Sigmoid colon (tissue), 7 donors: Measurements from ENCODE around the gene RSPH6A. TPM values are rescaled to one million over a fixed set of nuclear protein-coding genes. Genes with fewer than 3 reads are reported as not detected.

Experiments used
- DNase-seq: peaks from one replicate; pipeline ENCODE4 v3.0.0-alpha.2; 2019
- H3K27ac ChIP-seq, 4 donors: fragments of 200-600 bp; sonication (generic); one replicate each; pipeline ENCODE4 v1.5.1; 2016 to 2019; ENCODE audit warnings: mild to moderate bottlenecking in 1 of 4
- H3K27me3 ChIP-seq, 3 donors: fragments of 200-600 bp; sonication (generic); one replicate each; pipeline ENCODE4 v1.5.1; 2019; ENCODE audit warnings: mild to moderate bottlenecking in 1 of 3
- H3K36me3 ChIP-seq, 4 donors: fragments of 200-600 bp; sonication (generic); one replicate each; pipeline ENCODE4 v1.5.1; 2016 to 2019
- H3K4me1 ChIP-seq, 4 donors: fragments of 200-600 bp; sonication (generic); one replicate each; pipeline ENCODE4 v1.5.1; 2017 to 2019
- H3K4me3 ChIP-seq, 4 donors: fragments of 200-600 bp; sonication (generic); one replicate each; pipeline ENCODE4 v1.5.1; 2017 to 2019; ENCODE audit warnings: mild to moderate bottlenecking in 2 of 4, moderate library complexity in 1 of 4
- H3K9me3 ChIP-seq, 4 donors: fragments of 200-600 bp in 3 of 4; sonication (generic) in 3 of 4; one replicate each; pipeline versions ENCODE4 v1.5.1 to v1.6.1; 2013 to 2019
- EP300 ChIP-seq, 4 donors: sonication (generic); formaldehyde crosslinking; IDR thresholded peaks; one replicate each; pipeline ENCODE4 v1.6.1; 2017; ENCODE audit warnings: antibody characterized with exemption in 4 of 4
- POLR2A ChIP-seq, 2 donors: fragments of 450-650 bp; IDR thresholded peaks; one replicate each; pipeline ENCODE4 v1.6.1; 2016; ENCODE audit warnings: antibody characterized with exemption in 2 of 2, mild to moderate bottlenecking in 2 of 2, moderate library complexity in 2 of 2
- POLR2AphosphoS5 ChIP-seq, 4 donors: sonication (generic); formaldehyde crosslinking; IDR thresholded peaks; one replicate each; pipeline ENCODE4 v1.6.1; 2017; ENCODE audit warnings: antibody characterized with exemption in 4 of 4
- WGBS, 2 donors: extraction: QIAGEN DNeasy Blood & Tissue Kit; methylation state at CpG; one replicate each; pipeline ENCODE4 v1.1.7; 2013; 5-methylcytosine and 5-hydroxymethylcytosine counted together
- intact Hi-C: fragments of 100-400 bp; cut with DNase I; formaldehyde crosslinking; loops from one replicate; pipeline ENCODE4 v1.15.1; 2023
- polyA plus RNA-seq, 3 donors: library from polyadenylated mRNA; stranded (reverse); fragments of 200-250 nt; gene quantifications; one replicate each; pipeline ENCODE4 v1.2.3, GENCODE V29; 2013
- total RNA-seq, 4 donors: library from RNA; depleted of rRNA; stranded (reverse); fragments of >200 nt; gene quantifications; one replicate each; pipeline ENCODE4 v1.1.0, GENCODE V29; 2016
- TF ChIP-seq, protein P1 (sequence below), 4 experiments: fragments of 450-650 bp in 3 of 4; fragments of 200-600 bp in 1 of 4; IDR thresholded peaks; one replicate each; pipeline ENCODE4 v1.5.1; 2016 to 2019; ENCODE audit warnings: antibody characterized with exemption in 4 of 4, mild to moderate bottlenecking in 3 of 4, moderate library complexity in 2 of 4
- donor health status: healthy with polysubstance abuse.
- donor health status: Bipolar disorder and iron deficiency.
- donor health status: healthy.

The RSPH6A gene
- total and polyA plus RNA-seq, 7 donors = 0.12 TPM; not detected in 6

DNA sequence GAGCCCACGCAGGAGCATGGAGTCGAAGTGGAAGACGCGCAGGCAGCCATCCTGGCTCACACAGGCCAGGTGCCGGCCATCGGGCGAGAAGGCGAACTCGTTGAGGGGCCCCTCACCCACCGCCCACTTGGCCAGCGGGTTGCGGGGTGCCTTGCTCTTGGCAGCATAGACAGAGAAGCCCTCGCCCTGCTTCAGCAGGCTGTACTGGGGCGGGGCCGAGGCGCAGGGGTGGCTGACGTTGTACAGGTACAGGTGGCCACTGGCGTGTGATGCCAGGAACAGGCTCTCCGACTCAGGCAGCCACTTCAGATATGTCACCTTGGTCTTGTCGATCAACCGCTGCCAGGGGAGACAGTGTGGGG is 28.6 kb downstream of the RSPH6A start:
- Histone ChIP-seq H3K4me3 (no peak overlapping the region), H3K4me1 (peaks cover 0 to 51% (median 44%) of the 10 kb centered on the region in 4 donors), H3K9me3 (no peaks in the 10 kb centered on the region), H3K36me3 (peaks cover 0 to 60% (median 30%) of the 10 kb centered on the region in 4 donors), H3K27me3 (no peaks in the 10 kb centered on the region), H3K27ac (peak overlapping the region in 3 of 4 donors; percentile 96 to 98 (median 97))
- DNase-seq = no peak
- 92 to 96% methylated on average over 21 of the region's 21 CpGs for WGBS, 2 donors
- intact Hi-C loops = loop anchor here (10.0 kb wide), 1 partner anchor 282 kb away; the partner anchor contains the start of gene VASP
- TF ChIP-seq, protein P1, sequence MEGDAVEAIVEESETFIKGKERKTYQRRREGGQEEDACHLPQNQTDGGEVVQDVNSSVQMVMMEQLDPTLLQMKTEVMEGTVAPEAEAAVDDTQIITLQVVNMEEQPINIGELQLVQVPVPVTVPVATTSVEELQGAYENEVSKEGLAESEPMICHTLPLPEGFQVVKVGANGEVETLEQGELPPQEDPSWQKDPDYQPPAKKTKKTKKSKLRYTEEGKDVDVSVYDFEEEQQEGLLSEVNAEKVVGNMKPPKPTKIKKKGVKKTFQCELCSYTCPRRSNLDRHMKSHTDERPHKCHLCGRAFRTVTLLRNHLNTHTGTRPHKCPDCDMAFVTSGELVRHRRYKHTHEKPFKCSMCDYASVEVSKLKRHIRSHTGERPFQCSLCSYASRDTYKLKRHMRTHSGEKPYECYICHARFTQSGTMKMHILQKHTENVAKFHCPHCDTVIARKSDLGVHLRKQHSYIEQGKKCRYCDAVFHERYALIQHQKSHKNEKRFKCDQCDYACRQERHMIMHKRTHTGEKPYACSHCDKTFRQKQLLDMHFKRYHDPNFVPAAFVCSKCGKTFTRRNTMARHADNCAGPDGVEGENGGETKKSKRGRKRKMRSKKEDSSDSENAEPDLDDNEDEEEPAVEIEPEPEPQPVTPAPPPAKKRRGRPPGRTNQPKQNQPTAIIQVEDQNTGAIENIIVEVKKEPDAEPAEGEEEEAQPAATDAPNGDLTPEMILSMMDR (IDR thresholded peaks at IDR 0.05) = no peak
- TF ChIP-seq POLR2A (IDR thresholded peaks at IDR 0.05) (no peak), POLR2AphosphoS5 (IDR thresholded peaks at IDR 0.05) (no peak), EP300 (IDR thresholded peaks at IDR 0.05) (no peak)

DNA sequence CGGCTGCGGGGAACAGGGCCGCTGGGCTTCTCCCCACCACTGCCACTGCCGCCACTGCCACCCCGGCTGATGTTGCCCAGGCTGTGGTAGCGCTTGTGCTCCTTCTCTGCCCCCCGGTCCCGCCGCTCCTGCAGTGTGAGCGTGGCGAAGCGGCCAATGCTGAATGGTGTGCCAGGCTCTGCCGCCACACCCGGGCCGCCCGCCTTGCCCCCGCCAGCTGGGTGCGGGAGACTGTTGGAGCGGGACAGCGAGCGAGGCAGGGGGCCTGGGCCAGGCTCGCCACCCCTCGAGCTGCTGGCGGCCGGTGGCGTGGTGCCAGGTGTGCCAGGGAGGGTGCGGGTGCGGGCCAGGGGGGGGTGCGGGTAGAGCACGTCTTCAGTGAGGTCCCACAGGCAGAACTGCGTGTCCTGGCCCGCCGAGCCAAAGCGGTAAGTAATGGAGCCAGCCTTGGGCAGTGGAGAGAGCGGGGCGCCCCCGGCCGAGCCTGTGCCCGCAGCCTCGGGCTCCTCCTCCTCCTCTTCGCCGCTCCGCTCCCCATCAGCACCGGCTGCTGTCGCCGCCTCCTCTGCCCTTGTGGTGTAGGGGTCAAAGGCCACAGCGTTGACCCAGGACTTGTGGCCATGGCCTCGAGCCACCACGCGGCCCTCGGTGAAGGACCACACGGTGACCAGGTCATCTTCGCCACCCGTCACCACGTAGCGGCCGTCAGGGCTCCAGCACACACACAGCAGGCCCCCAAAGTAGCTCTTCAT is 29.2 kb downstream of the RSPH6A start:
- WGBS, 2 donors = 94 to 95% methylated on average over 57 of the region's 57 CpGs
- Histone ChIP-seq H3K36me3 (peaks cover 0 to 60% (median 30%) of the 10 kb centered on the region in 4 donors), H3K4me1 (peaks cover 0 to 51% (median 41%) of the 10 kb centered on the region in 4 donors), H3K27me3 (no peaks in the 10 kb centered on the region), H3K27ac (peak overlapping the region; percentile 96 to 98 (median 98)), H3K9me3 (no peaks in the 10 kb centered on the region), H3K4me3 (no peak overlapping the region)
- intact Hi-C loops = loop anchor here (10.0 kb wide), 1 partner anchor 281 kb away; the partner anchor contains the start of gene VASP
- no peak for DNase-seq
- no peak for TF ChIP-seq POLR2AphosphoS5 (IDR thresholded peaks at IDR 0.05)
- no peak for TF ChIP-seq POLR2A (IDR thresholded peaks at IDR 0.05)
- TF ChIP-seq EP300 (IDR thresholded peaks at IDR 0.05) = no peak
- TF ChIP-seq, protein P1 (IDR thresholded peaks at IDR 0.05) = no peak

DNA sequence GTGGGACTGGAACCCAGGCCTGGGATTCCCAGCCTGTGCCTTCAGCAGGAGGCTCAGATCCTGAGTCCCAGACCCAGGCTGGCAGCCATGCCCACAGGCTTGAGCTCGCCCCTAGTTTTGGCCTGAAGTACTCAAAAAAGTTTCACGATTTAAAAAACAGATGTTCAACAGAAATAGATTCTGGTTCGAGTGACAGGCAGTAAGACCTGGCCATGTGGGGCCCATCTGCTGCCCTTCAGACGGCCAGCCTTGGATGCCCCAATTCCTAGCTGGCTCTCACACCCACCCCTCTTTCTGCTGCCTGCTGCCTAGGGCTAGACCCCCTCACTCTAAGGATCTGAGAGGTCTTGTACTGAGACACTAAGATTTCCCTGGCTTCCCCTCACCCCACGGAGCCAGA is 30.0 kb downstream of the RSPH6A start:
- H3K4me1 ChIP-seq = peaks cover 0 to 55% (median 48%) of the 10 kb centered on the region in 4 donors
- no peak for DNase-seq
- H3K9me3 ChIP-seq = no peaks in the 10 kb centered on the region
- WGBS, 2 donors = 82 to 87% methylated on average over 5 of the region's 5 CpGs
- peak overlapping the region; percentile 96 to 98 (median 98) for H3K27ac ChIP-seq
- H3K27me3 ChIP-seq = no peaks in the 10 kb centered on the region
- peaks cover 0 to 51% (median 27%) of the 10 kb centered on the region in 4 donors for H3K36me3 ChIP-seq
- H3K4me3 ChIP-seq = no peak overlapping the region
- intact Hi-C loops = loop anchor here (10.0 kb wide), 1 partner anchor 280 kb away; the partner anchor contains the start of gene VASP
- TF ChIP-seq, protein P1 (IDR thresholded peaks at IDR 0.05) = no peak
- no peak for TF ChIP-seq EP300 (IDR thresholded peaks at IDR 0.05)
- no peak for TF ChIP-seq POLR2AphosphoS5 (IDR thresholded peaks at IDR 0.05)
- TF ChIP-seq POLR2A (IDR thresholded peaks at IDR 0.05) = no peak

DNA sequence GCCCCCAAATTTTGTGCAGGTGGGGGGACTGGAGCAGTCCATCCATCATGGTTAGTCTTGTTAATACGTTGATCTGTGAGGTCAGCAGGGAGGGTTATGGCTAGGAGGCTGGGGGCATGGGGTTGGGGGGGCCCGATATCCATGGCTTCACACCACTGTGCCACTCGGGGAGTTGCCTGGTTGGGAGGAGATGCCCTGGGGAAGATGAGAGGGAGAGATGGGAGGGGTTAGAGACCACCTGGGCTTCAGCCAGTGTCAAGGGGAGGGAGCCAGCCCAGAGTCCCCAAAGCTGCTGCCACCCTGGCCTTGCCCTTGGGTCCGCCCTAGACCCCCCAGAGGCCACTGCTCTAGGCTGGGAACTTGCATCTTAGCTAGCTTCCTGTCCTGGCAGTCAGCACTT is 31.0 kb downstream of the RSPH6A start:
- peak overlapping the region in 1 of 4 donors; percentile 85 for H3K4me3 ChIP-seq
- H3K27ac ChIP-seq = peak overlapping the region; percentile 96 to 98 (median 98)
- H3K9me3 ChIP-seq = no peaks in the 10 kb centered on the region
- H3K36me3 ChIP-seq = peaks cover 0 to 41% (median 21%) of the 10 kb centered on the region in 4 donors
- TF ChIP-seq POLR2A (IDR thresholded peaks at IDR 0.05) = no peak
- TF ChIP-seq EP300 (IDR thresholded peaks at IDR 0.05) = no peak
- no peak for TF ChIP-seq POLR2AphosphoS5 (IDR thresholded peaks at IDR 0.05)
- TF ChIP-seq, protein P1 (IDR thresholded peaks at IDR 0.05) = no peak
- WGBS, 2 donors = 89 to 92% methylated on average over 4 of the region's 4 CpGs
- no peak for DNase-seq
- no peaks in the 10 kb centered on the region for H3K27me3 ChIP-seq
- intact Hi-C loops = loop anchor here (10.0 kb wide), 1 partner anchor 279 kb away; the partner anchor contains the start of gene VASP
- H3K4me1 ChIP-seq = peaks cover 0 to 65% (median 56%) of the 10 kb centered on the region in 4 donors
